ENCODE data around the gene TAF1D. TPM values are rescaled to one million over a fixed set of nuclear protein-coding genes. Genes with fewer than 3 reads are reported as not detected.

TAF1D gene
- polyA plus RNA-seq, 3 donors = 74.6 to 340 (median 102) TPM

DNA sequence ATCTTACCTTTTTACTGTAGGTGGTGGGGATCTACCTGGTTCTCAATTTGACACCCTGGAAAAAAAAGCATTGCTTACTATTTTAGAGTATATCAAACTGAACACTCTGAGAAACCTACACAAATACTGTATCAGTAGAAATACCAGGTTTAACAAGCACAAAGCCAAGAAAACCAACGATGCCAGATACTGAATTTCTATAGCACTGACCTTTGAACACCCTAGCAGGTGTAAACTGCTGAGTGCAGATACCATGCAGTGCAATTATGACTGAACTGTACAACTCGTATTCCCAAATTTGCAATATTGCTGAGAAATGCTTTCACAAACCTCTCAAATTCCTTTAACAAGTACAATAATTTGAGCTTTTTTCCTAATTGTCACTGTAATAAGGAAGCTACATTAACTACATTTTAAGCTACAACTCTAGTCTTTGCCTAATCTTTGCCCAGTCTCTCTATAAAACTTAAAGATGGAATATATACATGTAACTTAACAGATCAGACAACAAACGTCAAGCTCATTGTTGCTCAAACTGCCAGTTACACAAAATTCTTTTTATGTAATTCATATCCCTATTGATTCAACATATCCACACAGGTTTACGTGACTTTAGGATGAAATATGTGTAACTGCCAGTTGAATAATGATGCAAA lies 8.9 kb downstream of the TAF1D start:
- H3K27ac ChIP-seq (ENCODE audit: low read depth, low read length) = no peak overlapping the region
- 46 to 73% (median 71%) methylated on average over 4 of the region's 4 CpGs for WGBS, 3 donors

DNA sequence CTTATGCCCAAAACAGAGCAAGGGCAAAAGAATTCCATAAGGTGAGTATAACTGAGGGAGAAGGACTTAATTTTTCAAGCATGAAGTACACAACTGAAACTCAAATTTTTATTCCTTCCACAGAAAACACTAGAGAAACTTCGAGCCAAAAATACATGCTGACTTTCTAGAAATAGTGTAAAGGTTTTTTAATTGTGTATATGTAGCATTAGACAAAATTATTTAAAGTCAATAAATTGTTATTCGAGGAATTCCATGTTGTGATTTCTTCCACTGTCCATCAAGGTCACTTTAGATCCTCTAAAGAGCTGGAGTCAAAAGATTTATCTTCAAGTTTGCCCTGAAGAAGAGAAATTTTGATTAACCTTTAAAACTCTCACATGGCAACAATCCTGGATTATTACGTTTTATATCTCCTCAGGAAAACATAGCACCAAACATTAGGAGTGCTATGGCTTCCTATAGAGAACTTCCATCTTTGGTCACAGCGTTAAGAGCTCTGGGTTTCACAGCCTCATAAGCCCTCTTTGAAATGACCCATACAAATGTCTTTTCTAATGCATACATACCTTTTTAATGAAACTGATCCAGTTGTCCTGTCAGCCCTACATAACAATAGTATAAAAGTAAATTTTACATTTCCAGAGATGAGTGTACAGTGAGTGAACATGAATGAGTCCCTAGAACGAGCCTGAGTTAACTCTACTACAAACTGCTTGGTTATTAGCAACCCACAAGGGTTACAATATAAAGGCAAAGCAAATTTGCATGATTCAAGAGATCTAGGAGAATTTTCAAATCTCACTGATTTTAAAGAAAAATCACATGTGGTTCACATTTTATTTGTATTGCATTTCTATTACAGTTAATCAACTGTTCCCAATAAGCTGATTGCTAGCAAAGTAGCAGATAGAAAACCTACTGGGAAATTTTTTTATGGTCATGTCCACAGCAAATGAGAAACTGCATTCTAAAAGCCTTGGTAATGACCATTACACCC lies 10.9 kb downstream of the TAF1D start:
- 84 to 89% (median 88%) methylated on average over 5 of the region's 5 CpGs for WGBS, 3 donors
- H3K27ac ChIP-seq (ENCODE audit: low read depth, low read length) = no peak overlapping the region

DNA sequence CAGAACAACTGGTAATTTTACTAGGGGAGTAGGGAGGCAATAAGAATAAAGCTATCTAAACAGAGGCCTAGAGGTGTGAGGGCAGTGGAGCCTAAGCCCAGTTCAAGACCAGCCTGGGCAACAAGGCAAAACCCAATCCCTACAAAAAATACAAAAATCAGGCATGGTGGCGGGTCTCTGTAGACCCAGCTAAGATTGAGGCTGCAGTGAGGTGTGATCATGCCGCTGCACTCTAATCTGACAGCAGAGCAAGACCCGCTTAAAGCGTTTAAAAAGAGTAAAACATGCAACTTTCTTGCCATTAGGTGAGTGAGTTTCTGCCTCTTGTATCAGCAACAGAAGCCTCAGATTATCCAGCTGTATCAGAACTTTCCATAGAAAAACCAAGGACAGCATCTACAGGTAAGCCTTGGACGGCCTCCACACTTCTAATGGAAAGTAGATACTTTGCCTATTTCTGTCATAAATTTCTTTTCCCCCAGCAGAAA lies 12.1 kb downstream of the TAF1D start:
- WGBS, 3 donors = 94 to 98% (median 96%) methylated on average over 5 of the region's 5 CpGs
- H3K27ac ChIP-seq (ENCODE audit: low read depth, low read length) = no peak overlapping the region

DNA sequence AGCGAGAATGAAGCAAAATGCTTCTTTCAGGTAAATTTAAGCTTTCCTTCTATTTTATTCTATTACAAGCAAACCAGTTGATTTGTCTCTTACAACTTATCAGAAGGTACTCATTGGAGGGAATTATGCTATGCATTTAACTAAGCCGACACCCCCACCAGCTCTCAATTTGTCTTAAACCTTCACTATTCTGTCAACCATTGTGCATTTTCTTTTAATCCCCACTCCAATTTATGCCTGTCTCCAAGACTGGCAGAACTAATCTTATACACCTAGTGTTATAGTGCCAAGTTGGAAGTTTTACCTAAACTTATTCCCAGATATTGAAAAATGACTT lies 12.5 kb downstream of the TAF1D start:
- WGBS, 3 donors = 94 to 99% (median 98%) methylated on average over 2 of the region's 2 CpGs
- no peak overlapping the region for H3K27ac ChIP-seq (ENCODE audit: low read depth, low read length)

DNA sequence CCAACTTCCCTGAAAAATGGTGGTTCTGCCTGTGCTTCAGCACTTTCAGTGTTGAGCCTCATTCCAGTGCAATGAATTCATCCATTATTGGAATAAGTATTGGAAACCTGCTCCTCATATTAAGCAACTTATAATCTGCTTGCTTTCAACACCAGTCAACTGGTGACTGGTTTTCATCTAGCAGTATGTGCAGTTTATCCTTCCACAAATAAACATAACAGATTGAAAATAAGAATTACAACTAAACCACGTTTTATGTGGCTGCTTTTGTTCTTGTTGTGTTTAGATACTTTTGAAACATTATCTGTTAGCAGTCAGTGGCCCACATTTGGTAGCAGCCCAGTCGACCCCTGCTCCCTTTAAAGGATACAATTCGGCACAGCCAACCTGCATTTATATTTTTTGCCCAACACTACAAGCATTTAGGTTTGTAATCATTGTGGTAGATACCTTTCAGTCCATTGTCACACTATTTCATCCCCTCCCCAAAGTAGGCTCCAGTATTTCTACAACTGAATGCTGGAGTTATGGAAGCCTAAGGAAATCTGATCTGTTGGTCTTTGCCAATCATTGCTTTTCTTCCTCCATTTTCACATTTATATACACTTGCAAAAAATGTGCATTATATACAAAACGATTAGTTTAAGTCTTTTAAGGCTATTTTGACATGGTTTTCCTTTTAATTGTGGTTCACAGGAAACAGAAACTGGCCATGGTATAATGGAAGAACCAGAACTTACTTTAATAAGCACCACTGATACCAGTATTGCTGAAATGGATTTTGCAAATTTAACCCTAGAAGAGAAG lies 13.1 kb downstream of the TAF1D start:
- no peak overlapping the region for H3K27ac ChIP-seq (ENCODE audit: low read depth, low read length)
- WGBS, 3 donors = 56 to 59% (median 59%) methylated on average over 4 of the region's 4 CpGs

DNA sequence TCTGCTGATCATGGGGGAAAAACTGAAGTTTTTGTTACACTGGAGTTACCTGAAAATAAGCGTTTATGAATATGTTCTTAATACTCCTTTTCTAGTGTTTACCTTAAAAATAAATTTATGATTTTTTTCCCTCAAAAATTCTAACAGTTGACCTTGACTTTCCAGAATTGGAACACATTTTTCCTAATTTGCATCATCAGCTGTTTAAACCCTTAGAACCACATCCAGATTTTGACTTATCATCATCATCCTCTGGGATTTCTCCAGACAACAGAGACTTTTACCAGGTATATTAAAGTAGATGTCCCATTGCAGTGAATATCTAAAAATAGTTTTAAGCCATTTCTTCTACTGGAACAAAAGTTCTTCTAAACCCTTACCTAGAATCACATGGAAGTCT lies 17.2 kb downstream of the TAF1D start:
- no peak overlapping the region for H3K27ac ChIP-seq (ENCODE audit: low read depth, low read length)
- WGBS, 3 donors = 96 to 98% (median 97%) methylated on average over 1 of the region's 1 CpG

DNA sequence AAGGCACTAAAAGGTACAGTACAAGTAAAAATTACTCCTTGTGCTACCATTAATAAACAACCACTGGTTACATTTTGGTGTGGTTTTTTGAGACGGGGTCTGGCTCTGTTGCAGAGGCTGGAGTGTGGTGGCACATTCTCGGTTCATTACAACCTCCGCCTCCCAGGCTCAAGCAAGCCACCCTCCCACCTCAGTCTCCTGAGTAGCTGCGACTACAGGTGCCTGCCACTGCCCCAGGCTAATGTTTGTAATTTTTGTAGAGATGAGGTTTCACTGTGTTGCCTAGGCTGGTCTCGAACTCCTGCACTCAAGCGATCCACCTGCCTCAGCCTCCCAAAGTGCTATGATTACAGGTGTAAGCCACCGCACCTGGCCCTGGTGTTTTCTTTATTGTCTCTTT lies 20.8 kb downstream of the TAF1D start:
- no peak overlapping the region for H3K27ac ChIP-seq (ENCODE audit: low read depth, low read length)
- 96 to 98% (median 97%) methylated on average over 7 of the region's 7 CpGs for WGBS, 3 donors

DNA sequence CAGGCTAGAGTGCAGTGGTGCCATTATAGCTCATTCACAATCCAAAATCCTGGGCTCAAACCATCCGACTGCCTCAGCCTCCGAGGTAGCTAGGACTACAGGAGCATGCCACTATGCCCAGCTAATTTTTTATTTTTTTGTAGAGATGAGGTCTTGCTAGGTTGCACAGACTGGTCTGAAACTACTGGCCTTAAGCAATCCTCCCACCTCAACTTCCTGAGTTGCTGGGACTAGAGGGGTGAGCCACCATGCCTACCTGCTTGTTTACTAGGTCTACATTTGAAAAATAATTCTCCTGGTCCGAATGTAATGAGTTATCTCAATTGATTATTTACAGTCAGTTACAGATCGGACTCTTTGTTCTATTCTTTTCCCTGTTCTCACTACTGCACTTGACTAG lies 22.0 kb downstream of the TAF1D start:
- H3K27ac ChIP-seq (ENCODE audit: low read depth, low read length) = no peak overlapping the region
- 88 to 90% (median 89%) methylated on average over 4 of the region's 4 CpGs for WGBS, 3 donors

DNA sequence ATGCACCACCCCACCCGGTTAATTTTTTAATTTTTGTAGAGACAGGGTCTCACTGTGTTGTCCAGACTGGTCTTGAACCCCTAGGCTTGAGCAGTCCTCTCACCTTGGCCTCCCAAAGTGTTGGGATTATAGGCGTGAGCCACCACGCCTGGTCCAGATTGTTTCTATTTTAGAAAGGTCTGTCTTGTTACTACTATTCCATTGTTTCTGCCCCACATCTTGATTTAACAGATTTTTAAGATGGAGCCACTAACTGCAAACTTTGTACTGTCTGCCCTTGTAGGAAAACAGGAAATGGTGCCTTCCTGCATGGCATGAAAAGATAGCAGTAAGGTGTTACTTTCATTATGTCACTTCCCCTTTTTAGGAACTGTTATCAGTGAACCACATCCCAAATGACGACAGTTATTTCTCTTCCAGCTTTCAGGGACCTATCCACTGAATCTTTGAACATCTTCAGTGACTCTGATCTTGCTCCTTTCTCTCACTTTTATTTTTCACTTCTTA lies 23.2 kb downstream of the TAF1D start:
- no peak overlapping the region for H3K27ac ChIP-seq (ENCODE audit: low read depth, low read length)
- WGBS, 3 donors = 54 to 87% (median 59%) methylated on average over 4 of the region's 4 CpGs

DNA sequence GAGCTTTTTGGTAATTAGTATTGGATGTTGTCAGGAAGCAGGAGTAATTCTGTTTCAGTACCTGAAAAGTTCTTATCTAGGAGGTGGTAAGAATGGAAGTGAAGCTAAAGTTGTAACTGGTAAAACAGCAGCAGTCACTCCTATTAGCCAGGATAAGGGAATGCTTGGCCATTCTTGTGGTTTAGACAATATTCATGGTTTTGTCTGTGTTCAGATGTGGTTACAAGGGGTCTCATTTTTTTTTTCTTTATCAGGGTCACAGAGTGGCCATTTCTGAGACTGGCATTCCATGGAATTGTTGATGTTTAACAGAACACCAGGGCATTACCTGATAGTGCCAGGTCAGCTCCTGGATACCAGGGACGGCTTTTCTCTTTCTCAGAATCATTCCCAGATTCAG lies 23.8 kb downstream of the TAF1D start:
- 92 to 100% (median 98%) methylated on average over 1 of the region's 1 CpG for WGBS, 3 donors
- H3K27ac ChIP-seq (ENCODE audit: low read depth, low read length) = no peak overlapping the region

DNA sequence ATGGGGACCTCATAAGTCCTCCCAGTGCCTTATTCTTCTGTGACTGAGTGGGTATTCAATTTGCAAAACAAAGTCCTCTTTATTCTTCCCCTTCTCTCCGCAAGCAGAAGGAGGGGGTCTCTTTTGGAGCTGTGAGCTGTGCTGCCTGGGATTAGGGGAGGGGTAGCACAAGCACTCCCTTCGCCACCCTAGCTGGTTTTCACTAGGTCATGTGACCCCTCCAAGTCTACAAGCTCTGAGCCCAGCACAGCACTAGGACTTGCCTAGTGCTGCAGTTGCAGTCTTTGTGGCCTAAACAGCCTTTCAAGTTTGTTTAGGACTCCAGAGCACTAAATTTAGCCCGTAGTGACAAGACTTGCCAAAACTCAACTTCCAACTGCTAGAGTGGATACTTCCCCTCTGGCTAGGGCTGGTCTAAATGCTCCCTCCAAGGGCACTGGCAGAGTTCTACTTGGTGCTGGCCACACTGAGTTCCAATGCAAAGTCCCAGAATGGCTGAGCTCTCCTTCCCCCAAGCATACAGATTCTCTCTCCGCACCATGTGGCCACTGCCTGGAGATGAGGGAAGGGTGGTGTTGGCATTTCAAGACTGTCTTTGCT lies 25.4 kb downstream of the TAF1D start:
- H3K27ac ChIP-seq (ENCODE audit: low read depth, low read length) = no peak overlapping the region
- 85 to 96% (median 87%) methylated on average over 4 of the region's 4 CpGs for WGBS, 3 donors

DNA sequence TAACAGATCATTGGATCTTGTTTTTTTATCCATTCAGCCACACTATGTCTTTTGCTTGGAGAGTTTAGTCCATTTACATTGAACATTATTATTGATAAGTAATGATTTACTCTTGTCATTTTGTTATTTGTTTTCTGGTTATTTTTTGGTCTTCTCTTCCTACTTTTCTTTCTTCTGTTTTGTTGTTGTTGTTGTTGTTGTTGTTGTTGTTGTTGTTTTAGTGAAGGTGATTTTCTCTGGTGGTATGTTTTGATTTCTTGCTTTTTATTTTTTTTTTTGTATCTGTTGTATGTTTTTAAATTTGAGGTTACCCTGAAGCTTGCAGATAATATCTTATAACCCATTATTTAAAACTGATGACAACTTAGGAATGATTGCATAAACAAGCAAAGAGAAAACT lies 28.6 kb downstream of the TAF1D start:
- H3K27ac ChIP-seq (ENCODE audit: low read depth, low read length) = no peak overlapping the region

DNA sequence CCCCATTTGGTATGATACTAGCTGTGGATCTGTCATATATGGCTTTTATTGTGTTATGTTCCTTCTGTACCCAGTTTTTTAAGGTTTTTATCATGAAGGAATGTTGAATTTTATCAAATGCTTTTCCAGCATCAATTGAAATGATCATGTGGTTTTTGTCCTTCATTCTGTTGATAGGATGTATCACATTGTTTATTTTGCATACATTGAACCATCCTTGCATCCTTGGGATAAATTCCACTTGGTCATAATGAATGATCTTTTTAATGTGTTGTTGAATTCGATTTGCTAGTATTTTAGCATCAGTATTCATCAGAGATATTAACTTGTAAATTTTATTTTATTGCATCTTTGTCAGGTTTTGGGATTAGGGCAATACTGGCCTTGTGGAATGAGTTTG lies 31.1 kb downstream of the TAF1D start:
- 95 to 98% (median 97%) methylated on average over 1 of the region's 1 CpG for WGBS, 3 donors
- H3K27ac ChIP-seq (ENCODE audit: low read depth, low read length) = no peak overlapping the region

DNA sequence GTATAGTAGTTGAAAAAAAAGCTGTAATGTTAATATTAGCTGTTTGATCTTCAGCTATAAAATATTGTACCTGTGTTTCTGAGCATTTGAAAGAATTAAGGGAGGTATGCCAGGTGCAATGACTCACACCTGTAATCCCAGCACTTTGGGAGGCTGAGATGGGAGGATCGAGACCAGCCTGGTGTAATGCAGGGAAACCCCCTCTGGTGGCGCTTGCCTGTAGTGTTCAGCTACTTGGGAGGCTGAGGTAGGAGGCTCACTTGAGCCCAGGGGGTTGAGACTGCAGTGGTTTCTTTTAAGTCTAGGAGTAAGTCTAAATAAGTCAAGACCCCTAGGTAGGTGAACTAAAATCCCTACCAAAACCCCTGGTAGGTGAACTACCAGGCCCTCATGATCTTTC lies 37.1 kb downstream of the TAF1D start:
- no peak overlapping the region for H3K27ac ChIP-seq (ENCODE audit: low read depth, low read length)
- WGBS, 3 donors = 93 to 100% (median 100%) methylated on average over 2 of the region's 2 CpGs

DNA sequence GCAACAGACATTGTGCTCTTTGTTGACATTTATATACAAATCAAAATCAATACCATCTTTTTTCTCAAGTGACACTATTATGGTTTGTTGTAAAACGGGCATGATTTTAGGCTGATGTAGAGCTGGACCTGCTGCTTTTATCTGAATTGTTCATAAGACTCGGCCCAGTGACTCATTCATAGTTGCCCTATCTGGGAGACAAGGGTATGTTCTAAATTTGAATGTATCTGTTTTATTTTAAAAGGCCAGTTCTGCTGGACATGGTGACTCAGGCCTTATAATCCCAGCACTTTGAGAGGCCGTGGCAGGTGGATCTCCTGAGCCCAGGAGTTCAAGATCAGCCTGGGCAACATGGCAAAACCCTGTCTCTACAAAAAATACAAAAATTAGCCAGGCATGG lies 40.5 kb downstream of the TAF1D start:
- no peak overlapping the region for H3K27ac ChIP-seq (ENCODE audit: low read depth, low read length)
- WGBS, 3 donors = 86 to 96% (median 95%) methylated on average over 3 of the region's 3 CpGs

DNA sequence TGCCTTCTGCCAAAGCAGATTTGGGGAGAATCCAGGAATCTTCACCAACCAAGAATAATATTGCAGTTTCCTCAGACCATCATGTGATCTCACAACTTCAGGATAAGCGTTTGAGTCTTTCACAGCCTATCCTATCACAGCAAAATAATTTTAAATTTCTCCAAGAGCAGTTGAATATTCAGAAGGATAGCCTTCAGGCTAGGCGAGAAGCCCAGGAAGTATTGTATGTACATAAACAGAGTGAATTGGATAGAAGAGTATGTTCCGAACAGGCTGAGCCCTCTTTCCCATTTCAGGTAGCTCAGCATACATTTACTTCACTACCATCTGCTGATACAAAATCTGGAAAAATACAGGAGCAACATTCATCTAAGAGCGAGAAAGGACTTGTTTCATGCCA lies 43.7 kb downstream of the TAF1D start:
- H3K27ac ChIP-seq (ENCODE audit: low read depth, low read length) = no peak overlapping the region
- 95 to 98% (median 98%) methylated on average over 4 of the region's 4 CpGs for WGBS, 3 donors

DNA sequence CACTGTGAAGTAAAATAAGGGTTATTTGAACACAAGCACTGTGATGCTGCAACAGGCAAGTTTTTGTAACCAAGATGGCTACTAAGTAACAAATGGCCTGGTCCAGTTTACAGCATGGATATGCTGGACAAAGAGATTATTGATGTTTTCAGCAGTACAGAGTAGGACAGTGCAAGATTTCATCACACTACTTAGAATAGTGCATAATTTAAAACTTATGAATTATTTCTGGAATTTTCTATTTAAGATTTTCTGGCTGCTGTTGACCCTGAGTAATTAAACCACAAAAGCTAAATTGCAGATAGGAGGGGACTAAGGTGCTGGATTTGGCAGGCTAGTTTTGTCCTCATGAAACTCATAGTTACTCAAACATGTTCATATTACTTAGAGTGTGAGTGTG lies 46.7 kb downstream of the TAF1D start:
- H3K27ac ChIP-seq (ENCODE audit: low read depth, low read length) = no peak overlapping the region

DNA sequence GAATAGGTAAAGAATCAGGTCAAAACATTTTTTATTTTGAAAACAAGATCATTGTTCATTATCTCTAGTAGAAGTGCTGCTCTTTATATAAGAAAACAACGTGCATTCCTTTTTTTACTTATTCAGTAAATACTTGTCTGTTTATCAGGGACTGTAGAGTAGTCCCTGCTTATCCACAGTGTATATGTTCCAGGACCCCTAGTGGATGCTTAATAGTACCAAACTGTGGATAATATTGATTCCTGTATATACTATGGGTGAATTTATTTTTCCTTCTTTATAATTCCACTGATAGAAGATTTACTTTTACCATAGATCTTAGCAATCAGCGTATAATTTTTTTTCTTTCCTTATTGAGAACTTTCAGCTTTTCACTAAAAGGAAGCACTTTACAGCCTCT lies 47.2 kb downstream of the TAF1D start:
- WGBS, 3 donors = 85 to 97% (median 94%) methylated on average over 2 of the region's 2 CpGs
- H3K27ac ChIP-seq (ENCODE audit: low read depth, low read length) = no peak overlapping the region
